Measurements from ENCODE around the gene OGFOD2.

The OGFOD2 gene

DNA sequence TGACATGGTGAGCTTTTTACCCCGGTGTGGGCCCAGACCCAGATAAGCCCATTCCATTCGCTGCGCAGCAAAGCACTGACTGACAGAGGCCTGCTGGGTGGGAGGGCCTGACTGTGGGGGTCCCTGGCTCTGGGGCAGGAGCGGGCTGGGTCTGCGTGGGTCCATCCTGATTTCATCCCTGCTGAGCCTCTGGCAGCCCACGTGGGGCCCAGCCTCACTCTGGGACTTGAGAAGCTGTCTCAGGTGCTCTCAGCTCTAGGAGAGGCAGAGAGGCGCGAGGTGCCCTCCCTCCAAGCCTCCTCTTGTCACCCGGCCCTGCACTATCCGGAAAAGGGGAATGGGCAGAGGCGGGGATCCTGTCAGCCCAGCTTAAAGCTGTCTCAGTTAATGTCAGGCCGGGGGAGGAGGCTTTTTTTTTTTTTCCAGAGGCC, 9.7 kb upstream of the OGFOD2 start:
- H3K27ac ChIP-seq (ENCODE audit: low read length), result no peak overlapping the region
- no CpG with 5 or more reads among the region's 12 CpGs for WGBS (ENCODE audit: insufficient coverage, insufficient read length)
- no peaks in the 10 kb centered on the region for H3K27me3 ChIP-seq (ENCODE audit: control insufficient read depth, insufficient read depth, low read length)
- H3K4me3 ChIP-seq (ENCODE audit: low read length), result no peak overlapping the region
- no peak for DNase-seq (ENCODE audit: low read depth, low spot score)
- no peaks in the 10 kb centered on the region for H3K9me3 ChIP-seq (ENCODE audit: control insufficient read depth, insufficient read depth, low read length)
- H3K4me1 ChIP-seq (ENCODE audit: control insufficient read depth, insufficient read depth, low read length), result peaks cover 5% of the 10 kb centered on the region; the same call in 1 of the 2 replicates
- no peaks in the 10 kb centered on the region for H3K36me3 ChIP-seq (ENCODE audit: control insufficient read depth, insufficient read depth, low read length)

DNA sequence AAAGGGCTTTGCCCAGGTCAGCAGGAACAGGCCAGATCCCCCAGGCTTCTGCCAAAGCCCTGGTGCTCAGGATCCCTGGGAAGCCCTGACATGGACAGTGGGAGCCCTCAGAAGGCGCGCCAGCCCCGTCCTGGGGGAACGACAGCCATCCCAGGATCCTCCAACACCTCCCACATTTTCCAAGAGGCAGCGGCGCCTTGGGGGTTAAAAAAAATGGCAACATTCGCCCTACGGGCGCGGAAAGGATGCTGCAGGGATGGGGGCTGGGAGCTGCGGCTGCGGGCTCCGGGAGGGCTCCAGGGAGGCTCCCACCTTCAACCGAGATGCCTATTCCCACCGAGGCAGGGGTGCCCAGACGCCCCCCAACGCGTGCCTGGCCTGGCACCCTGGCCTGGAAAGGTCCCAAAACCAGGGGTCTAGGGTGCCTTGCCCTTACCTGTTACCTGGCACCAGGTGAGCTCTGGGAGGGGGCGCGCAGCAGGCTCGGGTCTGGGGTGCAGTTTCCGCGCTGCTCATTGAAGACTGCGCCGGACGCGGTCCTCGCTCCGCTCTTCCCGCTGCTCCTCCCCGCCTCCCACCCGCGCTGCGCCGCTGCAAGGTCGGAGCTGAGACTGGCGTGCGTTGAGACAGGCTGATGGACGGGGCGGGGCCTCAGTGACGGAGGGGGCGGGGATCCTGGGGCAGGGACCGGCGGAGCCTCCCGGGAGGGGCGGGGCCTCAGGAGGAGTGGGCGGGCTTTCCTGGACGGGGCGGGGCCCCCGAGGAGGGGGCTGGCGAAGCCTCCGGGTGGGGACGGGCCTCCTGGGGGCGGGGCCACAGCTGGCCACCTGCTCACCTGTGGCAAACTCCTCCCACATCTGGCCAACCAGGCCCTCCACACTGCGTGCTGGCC, 8.9 kb upstream of the OGFOD2 start, which contains the start of gene ABCB9:
Gene ABCB9 (minus strand): TSS at position 613 of the 892 bp plus-strand sequence. CDS start 6,228 bp downstream, outside the sequence.
- no peaks in the 10 kb centered on the region for H3K9me3 ChIP-seq (ENCODE audit: control insufficient read depth, insufficient read depth, low read length)
- WGBS (ENCODE audit: insufficient coverage, insufficient read length), result no CpG with 5 or more reads among the region's 55 CpGs
- H3K36me3 ChIP-seq (ENCODE audit: control insufficient read depth, insufficient read depth, low read length), result no peaks in the 10 kb centered on the region
- H3K27me3 ChIP-seq (ENCODE audit: control insufficient read depth, insufficient read depth, low read length), result no peaks in the 10 kb centered on the region
- H3K4me1 ChIP-seq (ENCODE audit: control insufficient read depth, insufficient read depth, low read length), result peaks cover 5% of the 10 kb centered on the region; the same call in 1 of the 2 replicates
- peak within 1 kb of the TSS; percentile 75 for H3K4me3 ChIP-seq (ENCODE audit: low read length)
- H3K27ac ChIP-seq (ENCODE audit: low read length), result no peak within 1 kb of the TSS
- peak; percentile 85 for DNase-seq (ENCODE audit: low read depth, low spot score)

DNA sequence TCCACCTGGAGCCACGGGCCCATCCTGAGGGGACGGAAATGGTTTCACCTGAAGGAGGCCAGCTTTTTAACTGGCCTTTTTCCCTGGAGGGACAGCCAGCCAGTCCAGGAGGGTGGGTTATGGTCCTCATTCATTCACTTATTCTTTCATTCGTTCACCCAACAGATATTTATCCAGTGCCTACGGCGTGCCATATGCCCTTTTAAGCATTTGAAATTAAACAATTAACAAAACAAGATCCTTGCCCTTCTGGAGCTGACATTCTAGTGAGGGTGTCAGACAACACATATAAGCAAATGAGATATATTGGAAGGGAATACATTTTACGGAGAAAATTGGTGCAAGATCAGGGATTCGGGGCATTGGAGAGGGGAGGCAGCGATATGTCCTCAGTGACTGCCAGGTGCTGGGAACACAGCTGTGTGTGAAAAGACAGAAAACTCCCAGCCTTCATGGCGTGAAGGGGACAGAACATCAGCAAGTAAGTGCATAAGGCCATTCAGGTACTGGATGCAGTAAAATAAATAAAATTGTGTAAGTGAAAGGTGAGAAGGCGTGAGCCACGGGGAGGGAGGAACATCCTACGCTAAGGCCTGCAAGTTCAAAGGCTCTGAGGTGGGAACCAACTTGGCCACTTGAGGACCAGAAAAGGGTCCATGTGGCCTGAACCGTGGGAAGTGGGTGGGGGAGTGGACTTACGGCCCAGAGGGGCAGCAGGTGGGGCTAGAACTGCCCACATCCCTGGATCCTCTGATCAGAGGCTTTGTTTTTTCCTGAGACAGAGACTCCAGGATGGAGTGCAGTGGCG, 8.1 kb upstream of the OGFOD2 start:
- Histone ChIP-seq H3K27ac (ENCODE audit: low read length) (no peak overlapping the region), H3K9me3 (ENCODE audit: control insufficient read depth, insufficient read depth, low read length) (no peaks in the 10 kb centered on the region), H3K36me3 (ENCODE audit: control insufficient read depth, insufficient read depth, low read length) (no peaks in the 10 kb centered on the region), H3K4me1 (ENCODE audit: control insufficient read depth, insufficient read depth, low read length) (peaks cover 5% of the 10 kb centered on the region; the same call in 1 of the 2 replicates), H3K4me3 (ENCODE audit: low read length) (no peak overlapping the region), H3K27me3 (ENCODE audit: control insufficient read depth, insufficient read depth, low read length) (no peaks in the 10 kb centered on the region)
- no peak for DNase-seq (ENCODE audit: low read depth, low spot score)
- WGBS (ENCODE audit: insufficient coverage, insufficient read length), result no CpG with 5 or more reads among the region's 15 CpGs

GRCh38 chr12:122968104-122968503, 6.9 kb upstream of the OGFOD2 start:
- no peaks in the 10 kb centered on the region for H3K36me3 ChIP-seq (ENCODE audit: control insufficient read depth, insufficient read depth, low read length)
- DNase-seq (ENCODE audit: low read depth, low spot score), result no peak
- H3K27ac ChIP-seq (ENCODE audit: low read length), result no peak overlapping the region
- no CpG with 5 or more reads among the region's 2 CpGs for WGBS (ENCODE audit: insufficient coverage, insufficient read length)
- no peaks in the 10 kb centered on the region for H3K27me3 ChIP-seq (ENCODE audit: control insufficient read depth, insufficient read depth, low read length)
- peaks cover 5% of the 10 kb centered on the region; the same call in 1 of the 2 replicates for H3K4me1 ChIP-seq (ENCODE audit: control insufficient read depth, insufficient read depth, low read length)
- H3K9me3 ChIP-seq (ENCODE audit: control insufficient read depth, insufficient read depth, low read length), result no peaks in the 10 kb centered on the region
- H3K4me3 ChIP-seq (ENCODE audit: low read length), result no peak overlapping the region

- peaks cover 2% of the 10 kb centered on the region; the same call in 1 of the 2 replicates for H3K4me1 ChIP-seq (ENCODE audit: control insufficient read depth, insufficient read depth, low read length)
- H3K36me3 ChIP-seq (ENCODE audit: control insufficient read depth, insufficient read depth, low read length), result no peaks in the 10 kb centered on the region
- H3K27me3 ChIP-seq (ENCODE audit: control insufficient read depth, insufficient read depth, low read length), result no peaks in the 10 kb centered on the region
- H3K4me3 ChIP-seq (ENCODE audit: low read length), result no peak overlapping the region
- no peak for DNase-seq (ENCODE audit: low read depth, low spot score)
- WGBS (ENCODE audit: insufficient coverage, insufficient read length), result no CpG with 5 or more reads among the region's 4 CpGs
- no peak overlapping the region for H3K27ac ChIP-seq (ENCODE audit: low read length)
- no peaks in the 10 kb centered on the region for H3K9me3 ChIP-seq (ENCODE audit: control insufficient read depth, insufficient read depth, low read length)
Measured at GRCh38 chr12:122969676-122970075, 5.4 kb upstream of the OGFOD2 start.

GRCh38 chr12:122974274-122974891, 661 bp upstream of the OGFOD2 start:
- peak overlapping the region; percentile 100; the same call in 1 of the 2 replicates for H3K4me3 ChIP-seq (ENCODE audit: low read length)
- H3K27ac ChIP-seq (ENCODE audit: low read length), result no peak overlapping the region
- WGBS (ENCODE audit: insufficient coverage, insufficient read length), result no CpG with 5 or more reads among the region's 32 CpGs

DNA sequence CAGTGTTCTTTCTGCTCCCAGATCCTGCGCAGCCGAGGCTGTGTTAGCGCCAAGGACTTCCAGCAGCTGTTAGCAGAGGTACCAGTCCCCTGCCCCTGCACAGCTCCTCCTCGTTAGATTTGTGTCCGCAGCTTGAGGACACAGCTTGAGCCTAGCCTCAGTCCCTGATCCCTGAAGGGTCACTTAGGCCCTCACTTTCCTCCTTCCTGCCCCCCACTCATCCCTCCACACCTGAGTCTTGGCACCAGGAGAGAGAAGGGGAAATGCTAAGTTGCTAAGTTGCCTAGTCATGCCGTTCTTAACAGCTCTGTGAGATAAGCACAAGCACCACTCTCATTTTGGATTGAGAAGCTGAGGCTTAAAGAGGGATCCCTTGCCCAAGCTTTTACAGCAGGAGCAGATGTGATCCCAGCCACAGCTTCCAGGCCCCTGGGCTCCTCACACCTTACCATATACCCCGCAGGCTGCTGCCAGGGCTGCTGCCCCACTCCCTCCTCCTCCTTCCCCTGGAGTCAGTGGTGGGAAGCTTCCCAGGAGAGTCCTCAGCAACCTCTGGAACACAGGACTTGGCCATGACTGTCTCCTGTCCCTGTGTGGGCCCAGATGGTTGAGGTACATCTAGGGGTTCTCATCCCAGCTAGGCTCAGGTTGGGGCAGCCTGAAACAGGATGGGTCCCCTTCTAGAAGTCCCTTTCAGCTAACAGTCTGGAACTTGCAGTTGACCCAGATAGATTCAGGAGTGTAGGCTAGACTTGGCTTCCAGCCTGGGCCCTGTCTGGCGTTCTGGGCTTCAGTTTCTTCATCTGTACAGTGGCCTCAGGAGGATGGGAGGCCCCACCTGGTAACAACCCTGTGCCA, 975 bp downstream of the OGFOD2 start:
- Histone ChIP-seq H3K4me3 (ENCODE audit: low read length) (peak overlapping the region; percentile 100; the same call in 1 of the 2 replicates), H3K4me1 (ENCODE audit: control insufficient read depth, insufficient read depth, low read length) (no peaks in the 10 kb centered on the region), H3K36me3 (ENCODE audit: control insufficient read depth, insufficient read depth, low read length) (no peaks in the 10 kb centered on the region; the same call in 1 of the 2 replicates), H3K27me3 (ENCODE audit: control insufficient read depth, insufficient read depth, low read length) (no peaks in the 10 kb centered on the region), H3K9me3 (ENCODE audit: control insufficient read depth, insufficient read depth, low read length) (no peaks in the 10 kb centered on the region), H3K27ac (ENCODE audit: low read length) (no peak overlapping the region)
- no peak for DNase-seq (ENCODE audit: low read depth, low spot score)
- no CpG with 5 or more reads among the region's 8 CpGs for WGBS (ENCODE audit: insufficient coverage, insufficient read length)

More at GRCh38 chr12:122974274-122974891, 661 bp upstream of the OGFOD2 start:
- Histone ChIP-seq H3K27me3 (ENCODE audit: control insufficient read depth, insufficient read depth, low read length) (no peaks in the 10 kb centered on the region), H3K9me3 (ENCODE audit: control insufficient read depth, insufficient read depth, low read length) (no peaks in the 10 kb centered on the region), H3K4me1 (ENCODE audit: control insufficient read depth, insufficient read depth, low read length) (no peaks in the 10 kb centered on the region), H3K36me3 (ENCODE audit: control insufficient read depth, insufficient read depth, low read length) (no peaks in the 10 kb centered on the region; the same call in 1 of the 2 replicates)
- DNase-seq (ENCODE audit: low read depth, low spot score), result peak; percentile 93

DNA sequence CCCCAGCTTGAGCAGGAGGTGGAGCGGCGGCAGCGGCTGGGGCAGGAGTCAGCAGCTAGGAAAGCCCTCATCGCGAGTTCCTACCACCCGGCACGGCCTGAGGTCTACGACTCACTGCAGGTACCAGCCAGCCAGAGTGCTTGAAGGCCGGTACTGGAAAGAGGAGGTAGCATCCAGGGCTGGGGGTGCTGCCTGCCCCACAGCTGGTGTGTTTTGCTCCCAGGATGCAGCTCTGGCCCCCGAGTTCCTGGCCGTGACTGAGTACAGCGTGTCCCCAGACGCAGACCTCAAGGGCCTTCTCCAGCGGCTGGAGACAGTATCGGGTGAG, 1.6 kb downstream of the OGFOD2 start:
- DNase-seq (ENCODE audit: low read depth, low spot score), result no peak
- Histone ChIP-seq H3K27me3 (ENCODE audit: control insufficient read depth, insufficient read depth, low read length) (no peaks in the 10 kb centered on the region), H3K9me3 (ENCODE audit: control insufficient read depth, insufficient read depth, low read length) (no peaks in the 10 kb centered on the region), H3K4me3 (ENCODE audit: low read length) (no peak overlapping the region), H3K27ac (ENCODE audit: low read length) (no peak overlapping the region), H3K4me1 (ENCODE audit: control insufficient read depth, insufficient read depth, low read length) (no peaks in the 10 kb centered on the region), H3K36me3 (ENCODE audit: control insufficient read depth, insufficient read depth, low read length) (no peaks in the 10 kb centered on the region; the same call in 1 of the 2 replicates)
- WGBS (ENCODE audit: insufficient coverage, insufficient read length), result no CpG with 5 or more reads among the region's 15 CpGs

GRCh38 chr12:122977153-122977552, 2.1 kb downstream of the OGFOD2 start:
- H3K9me3 ChIP-seq (ENCODE audit: control insufficient read depth, insufficient read depth, low read length), result no peaks in the 10 kb centered on the region
- no peak overlapping the region for H3K4me3 ChIP-seq (ENCODE audit: low read length)
- DNase-seq (ENCODE audit: low read depth, low spot score), result no peak
- no peaks in the 10 kb centered on the region for H3K27me3 ChIP-seq (ENCODE audit: control insufficient read depth, insufficient read depth, low read length)
- peaks cover 1% of the 10 kb centered on the region; the same call in 1 of the 2 replicates for H3K4me1 ChIP-seq (ENCODE audit: control insufficient read depth, insufficient read depth, low read length)
- H3K27ac ChIP-seq (ENCODE audit: low read length), result no peak overlapping the region
- no peaks in the 10 kb centered on the region; the same call in 1 of the 2 replicates for H3K36me3 ChIP-seq (ENCODE audit: control insufficient read depth, insufficient read depth, low read length)
- WGBS (ENCODE audit: insufficient coverage, insufficient read length), result no CpG with 5 or more reads among the region's 6 CpGs
